HG02642 (cell line): Measurements from ENCODE around the gene TGM4.

ENCODE experiments used
- ATAC-seq: cut with Tn5 transposase; IDR thresholded peaks from one replicate; pipeline ENCODE4 v1.9.1; 2021; ENCODE audit warnings: mild to moderate bottlenecking; ENCODE audit not compliant: unreplicated experiment, poor library complexity

Gene TGM4

GRCh38 chr3:44877333-44877732 lies 2.9 kb downstream of the TGM4 start:
- no peak for ATAC-seq

- no peak for ATAC-seq
Measured at GRCh38 chr3:44880284-44880683, 5.9 kb downstream of the TGM4 start.

GRCh38 chr3:44883213-44883955 lies 9.0 kb downstream of the TGM4 start:
- ATAC-seq: no peak

GRCh38 chr3:44883999-44884431 lies 9.6 kb downstream of the TGM4 start:
- ATAC-seq: no peak

GRCh38 chr3:44885618-44886017 lies 11.2 kb downstream of the TGM4 start:
- no peak for ATAC-seq

GRCh38 chr3:44886561-44886960 lies 12.2 kb downstream of the TGM4 start:
- no peak for ATAC-seq

- ATAC-seq: no peak
Measured at GRCh38 chr3:44887101-44887500, 12.7 kb downstream of the TGM4 start.

- ATAC-seq: no peak
Measured at GRCh38 chr3:44890258-44890657, 15.8 kb downstream of the TGM4 start.

GRCh38 chr3:44890852-44891251 lies 16.4 kb downstream of the TGM4 start:
- no peak for ATAC-seq

- no peak for ATAC-seq
Measured at GRCh38 chr3:44892689-44893088, 18.3 kb downstream of the TGM4 start.

- ATAC-seq: no peak
Measured at GRCh38 chr3:44893097-44893496, 18.7 kb downstream of the TGM4 start.

GRCh38 chr3:44894485-44894884 lies 20.1 kb downstream of the TGM4 start:
- no peak for ATAC-seq

GRCh38 chr3:44896440-44896839 lies 22.0 kb downstream of the TGM4 start:
- no peak for ATAC-seq

- no peak for ATAC-seq
Measured at GRCh38 chr3:44899683-44900367, 25.4 kb downstream of the TGM4 start.

- ATAC-seq: no peak
Measured at GRCh38 chr3:44902628-44903027, 28.2 kb downstream of the TGM4 start.

- ATAC-seq: no peak
Measured at GRCh38 chr3:44903314-44903713, 28.9 kb downstream of the TGM4 start.

- no peak for ATAC-seq
Measured at GRCh38 chr3:44903751-44904150, 29.3 kb downstream of the TGM4 start.

- ATAC-seq: no peak
Measured at GRCh38 chr3:44905446-44906157, 31.2 kb downstream of the TGM4 start.

- ATAC-seq: no peak
Measured at GRCh38 chr3:44906997-44907396, 32.6 kb downstream of the TGM4 start.

- ATAC-seq: no peak
Measured at GRCh38 chr3:44907612-44908011, 33.2 kb downstream of the TGM4 start.

GRCh38 chr3:44909063-44909462 lies 34.7 kb downstream of the TGM4 start:
- ATAC-seq: no peak
